Ascending aorta (tissue), 2 donors: ENCODE results near the gene IMPA2. TPM values are rescaled to one million over a fixed set of nuclear protein-coding genes. Genes with fewer than 3 reads are reported as not detected.

ENCODE experiments used
- DNase-seq, 2 donors: peaks; one replicate each; pipeline ENCODE4 v3.0.0-alpha.2; 2019; ENCODE audit warnings: low spot score in 2 of 2
- H3K27ac ChIP-seq, 2 donors: fragments of 200-600 bp; sonication (generic); one replicate each; pipeline ENCODE4 v1.5.1; 2016 to 2017; ENCODE audit warnings: mild to moderate bottlenecking in 1 of 2
- H3K27me3 ChIP-seq: fragments of 200-600 bp; sonication (generic); one replicate; pipeline ENCODE4 v1.5.1; 2017
- H3K36me3 ChIP-seq, 2 donors: fragments of 200-600 bp; sonication (generic); one replicate each; pipeline ENCODE4 v1.5.1; 2016
- H3K4me1 ChIP-seq, 2 donors: fragments of 200-600 bp; sonication (generic); one replicate each; pipeline ENCODE4 v1.5.1; 2016 to 2017; ENCODE audit warnings: mild to moderate bottlenecking in 1 of 2
- H3K4me3 ChIP-seq, 2 donors: fragments of 200-600 bp; sonication (generic); one replicate each; pipeline ENCODE4 v1.5.1; 2016 to 2017; ENCODE audit warnings: mild to moderate bottlenecking in 1 of 2
- H3K9me3 ChIP-seq, 2 donors: fragments of 200-600 bp; sonication (generic); one replicate each; pipeline ENCODE4 v1.5.1; 2016
- CTCF ChIP-seq, 3 experiments: fragments of 200-600 bp in 2 of 3; fragments of 450-650 bp in 1 of 3; sonication (generic) in 2 of 3; IDR thresholded peaks; one replicate each; pipeline ENCODE4 v1.5.1; 2016 to 2019; ENCODE audit warnings: antibody characterized with exemption in 3 of 3, mild to moderate bottlenecking in 1 of 3, moderate library complexity in 1 of 3
- intact Hi-C: fragments of 100-400 bp; cut with DNase I; formaldehyde crosslinking; loops from one replicate; pipeline ENCODE4 v1.15.1; 2023
- total RNA-seq: library from RNA; depleted of rRNA; stranded (reverse); fragments of >200 nt; gene quantifications from one replicate; pipeline ENCODE4 v1.1.0, GENCODE V29; 2016

Gene IMPA2
- total RNA-seq, 1 donor from 2014 or later, result 43.4 TPM

- intact Hi-C loops, result no loop called here
- Histone ChIP-seq H3K27me3 (no peaks in the 10 kb centered on the region), H3K27ac (no peak overlapping the region), H3K4me1 (no peaks in the 10 kb centered on the region), H3K36me3 (peaks cover 18 to 29% of the 10 kb centered on the region in 2 donors), H3K9me3 (no peaks in the 10 kb centered on the region), H3K4me3 (no peak overlapping the region)
- peak in 1 of 2 donors; percentile 53 for DNase-seq
- TF ChIP-seq CTCF (IDR thresholded peaks at IDR 0.05), result no peak
Observed at GRCh38 chr18:12028040-12028628, 46.8 kb downstream of the IMPA2 start.

GRCh38 chr18:12028674-12029073, 47.4 kb downstream of the IMPA2 start:
- Histone ChIP-seq H3K27me3 (no peaks in the 10 kb centered on the region), H3K4me3 (no peak overlapping the region), H3K9me3 (no peaks in the 10 kb centered on the region), H3K36me3 (peaks cover 18 to 29% of the 10 kb centered on the region in 2 donors), H3K4me1 (no peaks in the 10 kb centered on the region), H3K27ac (no peak overlapping the region)
- intact Hi-C loops, result no loop called here
- DNase-seq, result no peak
- no peak for TF ChIP-seq CTCF (IDR thresholded peaks at IDR 0.05)

- Histone ChIP-seq H3K4me3 (no peak overlapping the region), H3K4me1 (no peaks in the 10 kb centered on the region), H3K27ac (no peak overlapping the region), H3K9me3 (no peaks in the 10 kb centered on the region), H3K27me3 (no peaks in the 10 kb centered on the region), H3K36me3 (peaks cover 18 to 29% of the 10 kb centered on the region in 2 donors)
- intact Hi-C loops, result no loop called here
- TF ChIP-seq CTCF (IDR thresholded peaks at IDR 0.05), result no peak
- no peak for DNase-seq
Observed at GRCh38 chr18:12029786-12030584, 48.7 kb downstream of the IMPA2 start.

DNA sequence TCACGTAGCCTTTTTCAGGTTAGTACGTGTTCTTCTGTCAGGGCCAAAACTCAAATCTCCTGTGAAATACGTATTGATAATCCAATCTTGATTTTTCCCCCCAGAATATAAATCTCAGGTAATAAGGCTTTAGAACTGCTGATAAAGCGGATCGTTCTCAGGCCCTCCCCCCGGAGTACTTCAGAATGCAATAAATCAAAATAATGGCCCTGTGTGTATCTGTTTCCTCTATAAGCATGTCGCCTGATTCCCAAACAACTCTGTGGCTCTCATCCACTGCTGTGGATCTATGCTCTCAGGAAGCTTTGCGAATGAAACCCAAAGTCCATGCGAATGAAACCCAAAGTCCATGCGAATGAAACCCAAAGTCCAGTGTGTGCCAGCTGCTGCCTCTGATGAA, 49.4 kb downstream of the IMPA2 start:
- no peak for TF ChIP-seq CTCF (IDR thresholded peaks at IDR 0.05)
- Histone ChIP-seq H3K27me3 (no peaks in the 10 kb centered on the region), H3K36me3 (peaks cover 18 to 29% of the 10 kb centered on the region in 2 donors), H3K4me1 (no peaks in the 10 kb centered on the region), H3K4me3 (no peak overlapping the region), H3K27ac (no peak overlapping the region), H3K9me3 (no peaks in the 10 kb centered on the region)
- no peak for DNase-seq
- intact Hi-C loops, result no loop called here

DNA sequence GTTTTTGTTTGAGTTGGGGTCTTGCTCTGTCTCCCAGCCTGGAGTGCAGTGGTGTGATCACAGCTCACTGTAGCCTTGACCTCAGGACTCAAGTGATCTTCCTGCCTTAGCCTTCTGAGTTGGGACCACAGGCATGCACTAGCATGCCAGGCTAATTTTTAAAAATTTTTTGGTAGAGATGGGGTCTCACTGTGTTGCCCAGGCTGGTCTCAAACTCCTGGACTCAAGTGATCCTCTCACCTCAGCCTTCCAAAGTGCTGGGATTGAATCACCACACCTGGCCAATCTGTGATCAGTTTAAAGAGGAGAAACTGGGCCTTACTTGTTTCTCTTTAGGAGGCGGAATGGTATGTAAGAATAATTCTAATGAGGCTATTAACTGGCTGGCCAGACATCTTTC, 49.9 kb downstream of the IMPA2 start:
- Histone ChIP-seq H3K27ac (no peak overlapping the region), H3K4me1 (no peaks in the 10 kb centered on the region), H3K4me3 (no peak overlapping the region), H3K27me3 (no peaks in the 10 kb centered on the region), H3K36me3 (peaks cover 18 to 29% of the 10 kb centered on the region in 2 donors), H3K9me3 (no peaks in the 10 kb centered on the region)
- DNase-seq, result no peak
- intact Hi-C loops, result no loop called here
- no peak for TF ChIP-seq CTCF (IDR thresholded peaks at IDR 0.05)
